GM23248 (cell line): Measurements from ENCODE around the gene LSS. TPM values are rescaled to one million over a fixed set of nuclear protein-coding genes. Genes with fewer than 3 reads are reported as not detected.
A peak's percentile ranks its signal among the peaks of the same experiment; 100 is the strongest.

Experiments
- DNase-seq: peaks from one replicate; pipeline ENCODE4 v3.0.0-alpha.2; 2015
- H2AFZ ChIP-seq: fragments of 200-600 bp; sonication (generic); 2 replicates; pipeline ENCODE4 v1.6.1; 2016; ENCODE audit warnings: antibody characterized with exemption
- H3F3A ChIP-seq: fragments of 200-600 bp; sonication (generic); 2 replicates; pipeline ENCODE4 v1.6.1; 2016; ENCODE audit warnings: mild to moderate bottlenecking, antibody characterized with exemption, mixed run types; ENCODE audit not compliant: insufficient read depth
- H3K27ac ChIP-seq: fragments of 200-600 bp; sonication (generic); 2 replicates; pipeline ENCODE4 v1.5.1; 2016; ENCODE audit warnings: mild to moderate bottlenecking
- H3K27me3 ChIP-seq: fragments of 200-600 bp; sonication (generic); replicated peaks from 2 replicates; pipeline ENCODE4 v1.6.1; 2016; ENCODE audit warnings: mild to moderate bottlenecking; ENCODE audit not compliant: insufficient read depth
- H3K36me3 ChIP-seq: fragments of 200-600 bp; sonication (generic); 2 replicates; pipeline ENCODE4 v1.6.1; 2016; ENCODE audit warnings: low read depth, mild to moderate bottlenecking
- H3K4me1 ChIP-seq: fragments of 200-600 bp; sonication (generic); 2 replicates; pipeline ENCODE4 v1.6.1; 2016; ENCODE audit warnings: mild to moderate bottlenecking; ENCODE audit not compliant: insufficient read depth
- H3K4me2 ChIP-seq: fragments of 200-600 bp; sonication (generic); one replicate; pipeline ENCODE4 v1.6.1; 2016; ENCODE audit warnings: mild to moderate bottlenecking; ENCODE audit not compliant: unreplicated experiment
- H3K4me3 ChIP-seq: fragments of 200-600 bp; sonication (generic); 2 replicates; pipeline ENCODE4 v1.5.1; 2016; ENCODE audit warnings: mild to moderate bottlenecking
- H3K79me2 ChIP-seq: fragments of 200-600 bp; sonication (generic); 2 replicates; pipeline ENCODE4 v1.6.1; 2016; ENCODE audit warnings: mild to moderate bottlenecking; ENCODE audit not compliant: insufficient read depth
- H3K9ac ChIP-seq: fragments of 200-600 bp; sonication (generic); 2 replicates; pipeline ENCODE4 v1.6.1; 2016; ENCODE audit warnings: mild to moderate bottlenecking
- H3K9me2 ChIP-seq: fragments of 200-600 bp; sonication (generic); 2 replicates; pipeline ENCODE4 v1.6.1; 2016; ENCODE audit warnings: mixed run types, mild to moderate bottlenecking, moderate library complexity; ENCODE audit not compliant: insufficient read depth
- H3K9me3 ChIP-seq: fragments of 200-600 bp; sonication (generic); one replicate; pipeline ENCODE4 v1.6.1; 2017; ENCODE audit warnings: low read depth
- H4K20me1 ChIP-seq: fragments of 200-600 bp; sonication (generic); 2 replicates; pipeline ENCODE4 v1.6.0; 2016; ENCODE audit not compliant: insufficient read depth
- EZH2 ChIP-seq: fragments of 200-600 bp; sonication (generic); IDR thresholded peaks from 2 replicates; pipeline ENCODE4 v1.6.1; 2018; ENCODE audit warnings: antibody characterized with exemption, mild to moderate bottlenecking; ENCODE audit not compliant: insufficient read depth, poor library complexity, severe bottlenecking
- EZH2phosphoT487 ChIP-seq: fragments of 200-600 bp; sonication (generic); IDR thresholded peaks from 2 replicates; pipeline ENCODE4 v1.6.1; 2018; ENCODE audit warnings: antibody characterized with exemption, moderate library complexity, mild to moderate bottlenecking, low read depth; ENCODE audit not compliant: insufficient read depth
- WGBS, 2 experiments: methylation state at CpG; one replicate each; pipeline ENCODE4 v1.1.6; 2015 to 2017; ENCODE audit warnings: low lambda C conversion rate in 2 of 2, low coverage in 1 of 2; ENCODE audit errors: missing lambda C conversion rate in 2 of 2; 5-methylcytosine and 5-hydroxymethylcytosine counted together
- in situ Hi-C: fragments of 300-500 bp; cut with MboI; formaldehyde crosslinking; loops from 2 replicates; pipeline ENCODE4 v1.15.0; 2020
- polyA plus RNA-seq: library from polyadenylated mRNA; unstranded; fragments of >200 nt; fragmentation: Nextera tagmentation; extraction: Ambion mirVana; gene quantifications from 2 replicates; pipeline ENCODE4 v1.2.1, GENCODE V29; 2016
- total RNA-seq: library from RNA; depleted of rRNA; stranded (reverse); fragments of >200 nt; shearing (Covaris generic); gene quantifications from 2 replicates; pipeline ENCODE4 v1.2.3, GENCODE V29; 2014

Gene LSS
- total and polyA plus RNA-seq, 2 experiments from 2014 or later, result 28.0 to 41.1 TPM

DNA sequence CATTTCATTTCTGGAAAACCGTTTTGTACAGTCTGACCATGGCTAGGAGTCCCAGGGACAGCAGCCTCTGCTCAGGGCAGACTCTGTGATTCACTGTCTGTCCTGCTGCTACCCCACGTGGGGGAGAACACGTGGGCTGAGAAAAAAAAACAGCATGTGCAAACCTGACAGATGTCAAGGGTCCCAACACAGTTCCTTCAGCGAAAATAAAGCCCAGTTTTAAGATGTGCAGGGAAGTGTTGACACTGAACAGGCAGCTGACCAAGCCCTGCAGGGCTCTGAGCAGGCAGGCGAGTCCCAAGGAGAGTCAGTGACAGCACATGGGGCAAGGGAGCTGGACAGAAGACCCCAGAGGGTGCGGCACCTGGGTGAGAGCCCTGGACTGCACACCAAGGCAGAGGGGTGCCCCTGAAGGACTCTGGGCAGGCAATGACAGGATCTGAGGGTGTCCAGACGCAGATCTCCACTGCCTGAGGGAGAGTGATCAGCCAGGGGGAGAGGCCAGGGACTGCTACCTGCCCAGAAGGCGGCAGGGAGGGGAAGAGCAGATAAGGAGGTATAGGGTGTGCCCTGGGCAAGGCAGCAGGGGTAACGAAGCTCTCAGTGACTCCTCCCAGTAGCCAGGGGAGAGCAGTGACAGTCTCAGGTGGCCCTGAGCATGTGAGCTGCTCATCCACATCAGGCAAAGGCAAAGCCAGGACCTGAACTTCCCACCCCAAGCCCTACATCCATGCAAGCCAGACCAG, 39.2 kb downstream of the LSS start:
- Histone ChIP-seq H3F3A (peaks cover 12% of the 10 kb centered on the region), H3K4me3 (no peak overlapping the region), H3K36me3 (peaks cover 4% of the 10 kb centered on the region; the same call in 1 of the 2 replicates), H3K9ac (peak overlapping the region; percentile 49), H3K79me2 (no peaks in the 10 kb centered on the region), H3K27ac (peak overlapping the region; percentile 55), H2AFZ (no peak overlapping the region), H3K9me2 (no peaks in the 10 kb centered on the region), H3K4me2 (peak overlapping the region; percentile 58), H3K27me3 (no peaks in the 10 kb centered on the region), H4K20me1 (no peaks in the 10 kb centered on the region), H3K9me3 (no peaks in the 10 kb centered on the region), H3K4me1 (peaks cover 24% of the 10 kb centered on the region)
- peak; percentile 82 for DNase-seq
- WGBS, 2 experiments, result 42 to 48% methylated on average over 9 of the region's 9 CpGs
- TF ChIP-seq EZH2phosphoT487 (no peak), EZH2 (no peak)
- in situ Hi-C loops, result no loop called here

DNA sequence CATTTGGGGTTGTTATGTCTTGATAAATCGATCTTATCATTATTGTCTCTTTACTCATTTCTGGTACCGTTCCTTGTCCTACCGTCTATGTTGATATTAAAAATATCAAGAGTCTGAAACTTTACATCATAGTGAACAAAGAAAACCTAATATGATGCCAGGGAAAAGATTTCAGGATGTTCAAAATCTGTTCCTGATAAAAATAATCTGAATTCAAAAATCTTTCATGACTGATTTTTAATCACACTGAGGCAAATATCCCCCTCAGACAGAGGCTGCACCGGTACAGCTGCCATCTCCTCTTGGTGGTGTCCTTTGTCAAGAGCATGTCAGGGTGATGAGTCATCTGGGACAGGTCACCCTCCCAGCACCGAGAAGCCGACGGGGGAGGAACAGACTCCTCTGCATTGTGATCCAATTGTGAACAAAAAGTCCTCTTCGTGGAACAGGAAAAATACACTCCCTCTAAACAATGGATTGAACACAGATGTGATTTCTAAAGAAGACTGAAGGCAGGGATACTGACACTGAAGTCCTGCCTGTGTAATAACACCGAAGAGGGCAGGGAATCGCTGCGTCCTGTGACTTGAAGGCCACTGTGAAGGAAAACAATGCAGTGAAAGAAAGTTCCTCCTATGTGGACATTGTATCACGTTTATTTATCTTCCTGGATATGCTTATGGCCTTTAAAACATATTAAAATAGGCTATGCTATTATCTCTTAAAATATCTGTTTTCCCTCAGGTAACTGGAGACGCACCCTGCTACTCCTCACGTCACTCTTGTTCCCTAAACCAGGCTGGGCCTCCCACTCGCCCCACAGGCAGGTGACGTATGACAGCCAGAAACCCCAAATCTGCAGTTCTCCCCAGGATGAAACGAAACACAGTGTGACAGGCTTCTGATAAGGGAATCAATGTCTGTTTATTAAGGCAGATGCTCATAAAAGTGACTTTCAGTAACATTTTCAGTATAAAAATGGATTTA, 40.1 kb downstream of the LSS start:
- in situ Hi-C loops, result no loop called here
- peak overlapping the region; percentile 36; the same call in 1 of the 2 replicates for H2AFZ ChIP-seq
- 21 to 22% methylated on average over 17 of the region's 17 CpGs for WGBS, 2 experiments

DNA sequence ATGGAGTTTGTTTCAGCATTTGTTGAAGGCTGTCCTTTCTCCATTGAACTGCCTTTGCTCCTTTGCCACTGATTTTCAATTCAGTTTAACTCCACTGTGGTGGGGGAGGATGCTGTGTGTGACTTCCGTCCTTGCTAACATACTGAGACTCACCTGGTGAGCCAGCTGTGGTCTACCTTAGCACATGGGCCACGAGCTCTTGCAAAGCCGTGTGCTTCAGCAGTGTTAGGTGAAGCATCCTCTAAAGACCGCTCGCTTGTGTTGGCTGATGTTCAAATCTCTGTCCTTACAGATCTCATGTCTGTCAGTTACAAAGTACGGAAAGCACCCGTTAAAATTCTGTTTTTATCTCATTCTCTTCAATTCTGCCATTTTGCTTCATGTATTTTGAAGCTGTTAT, 40.8 kb downstream of the LSS start:
- Histone ChIP-seq H3K27me3 (no peaks in the 10 kb centered on the region), H3K4me2 (peak overlapping the region; percentile 58), H3K27ac (no peak overlapping the region; the same call in 1 of the 2 replicates)

More for the DNA sequence above, 40.1 kb downstream of the LSS start:
- TF ChIP-seq EZH2, result no peak
- no peak for TF ChIP-seq EZH2phosphoT487
- Histone ChIP-seq H3K9ac (peak overlapping the region; percentile 49), H3K79me2 (no peaks in the 10 kb centered on the region), H3K36me3 (peaks cover 4% of the 10 kb centered on the region; the same call in 1 of the 2 replicates), H4K20me1 (no peaks in the 10 kb centered on the region), H3K9me3 (no peaks in the 10 kb centered on the region), H3K9me2 (no peaks in the 10 kb centered on the region), H3K4me1 (peaks cover 24% of the 10 kb centered on the region), H3K4me3 (peak overlapping the region; percentile 23; the same call in 1 of the 2 replicates), H3K27ac (peak overlapping the region; percentile 55), H3F3A (peaks cover 12% of the 10 kb centered on the region), H3K27me3 (no peaks in the 10 kb centered on the region), H3K4me2 (peak overlapping the region; percentile 58)
- peak; percentile 85 for DNase-seq

DNA sequence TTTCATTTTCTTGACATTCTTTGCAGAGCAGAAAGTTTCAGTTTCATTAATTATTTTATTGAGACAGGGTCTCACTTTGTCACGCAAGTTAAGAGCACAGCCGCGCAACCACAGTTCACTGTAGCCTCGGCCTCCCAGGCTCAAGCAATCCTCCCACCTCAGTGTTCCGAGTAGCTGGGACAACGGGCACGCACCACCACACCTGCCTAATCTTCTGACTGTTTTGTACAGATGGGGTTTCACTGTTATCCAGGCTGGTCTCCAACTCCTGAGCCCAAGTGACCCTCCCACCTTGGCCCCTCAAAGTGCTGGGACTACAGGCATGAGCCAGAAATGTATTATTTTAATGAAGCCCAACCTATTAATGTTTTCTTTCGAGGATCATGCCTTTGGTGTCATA, 41.3 kb downstream of the LSS start:
- peaks cover 4% of the 10 kb centered on the region; the same call in 1 of the 2 replicates for H3K36me3 ChIP-seq
- TF ChIP-seq EZH2 (no peak), EZH2phosphoT487 (no peak)
- 98 to 99% methylated on average over 8 of the region's 8 CpGs for WGBS, 2 experiments
- no peak overlapping the region for H3K4me2 ChIP-seq
- in situ Hi-C loops, result no loop called here
- H3K4me1 ChIP-seq, result peaks cover 24% of the 10 kb centered on the region
- no peak overlapping the region for H3K9ac ChIP-seq
- peaks cover 12% of the 10 kb centered on the region for H3F3A ChIP-seq
- H3K9me3 ChIP-seq, result no peaks in the 10 kb centered on the region
- no peak overlapping the region for H3K4me3 ChIP-seq
- no peak overlapping the region for H2AFZ ChIP-seq
- no peaks in the 10 kb centered on the region for H4K20me1 ChIP-seq
- no peaks in the 10 kb centered on the region for H3K27me3 ChIP-seq
- no peak for DNase-seq
- no peak overlapping the region for H3K27ac ChIP-seq
- H3K79me2 ChIP-seq, result no peaks in the 10 kb centered on the region
- no peaks in the 10 kb centered on the region for H3K9me2 ChIP-seq

More for the DNA sequence above, 40.8 kb downstream of the LSS start:
- peaks cover 12% of the 10 kb centered on the region for H3F3A ChIP-seq
- 62 to 65% methylated on average over 7 of the region's 7 CpGs for WGBS, 2 experiments
- no peak overlapping the region for H3K4me3 ChIP-seq
- H2AFZ ChIP-seq, result no peak overlapping the region
- no peaks in the 10 kb centered on the region for H3K9me2 ChIP-seq
- H3K9me3 ChIP-seq, result no peaks in the 10 kb centered on the region
- TF ChIP-seq EZH2phosphoT487 (no peak), EZH2 (no peak)
- no peak for DNase-seq
- H3K9ac ChIP-seq, result no peak overlapping the region
- peaks cover 24% of the 10 kb centered on the region for H3K4me1 ChIP-seq
- in situ Hi-C loops, result no loop called here
- H4K20me1 ChIP-seq, result no peaks in the 10 kb centered on the region
- no peaks in the 10 kb centered on the region for H3K79me2 ChIP-seq
- H3K36me3 ChIP-seq, result peaks cover 4% of the 10 kb centered on the region; the same call in 1 of the 2 replicates
